NOMO-1 treated with DMSO at 0.1 percent for 48 hours (cell line): Measurements from ENCODE around the gene FAM221B.

ENCODE experiments used
- DNase-seq: peaks from one replicate; lab custom pipeline; 2025; ENCODE audit not compliant: unreplicated experiment; lab: John Stamatoyannopoulos, UW

The FAM221B gene

DNA sequence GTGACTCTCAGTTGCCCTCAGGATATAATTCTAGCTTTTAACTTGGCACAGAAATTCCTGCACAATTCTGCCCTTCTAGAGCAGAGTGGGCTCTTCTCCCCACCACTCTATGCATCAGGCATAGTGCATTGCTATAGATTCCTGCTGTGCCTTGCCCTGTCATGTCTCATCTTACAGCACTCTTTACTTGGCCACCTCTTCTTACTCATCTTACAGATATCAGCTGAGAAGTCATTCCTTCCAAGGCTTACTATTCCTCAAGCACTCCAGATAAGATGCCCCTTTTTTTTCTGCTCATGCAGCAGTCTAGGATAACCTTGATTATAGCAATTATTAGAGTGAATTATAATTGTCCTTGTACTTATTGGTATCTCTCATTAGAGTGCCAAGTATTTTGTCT is 5.6 kb downstream of the FAM221B start:
- no peak for DNase-seq

GRCh38 chr9:35820076-35820475 is 8.5 kb downstream of the FAM221B start:
- no peak for DNase-seq

DNA sequence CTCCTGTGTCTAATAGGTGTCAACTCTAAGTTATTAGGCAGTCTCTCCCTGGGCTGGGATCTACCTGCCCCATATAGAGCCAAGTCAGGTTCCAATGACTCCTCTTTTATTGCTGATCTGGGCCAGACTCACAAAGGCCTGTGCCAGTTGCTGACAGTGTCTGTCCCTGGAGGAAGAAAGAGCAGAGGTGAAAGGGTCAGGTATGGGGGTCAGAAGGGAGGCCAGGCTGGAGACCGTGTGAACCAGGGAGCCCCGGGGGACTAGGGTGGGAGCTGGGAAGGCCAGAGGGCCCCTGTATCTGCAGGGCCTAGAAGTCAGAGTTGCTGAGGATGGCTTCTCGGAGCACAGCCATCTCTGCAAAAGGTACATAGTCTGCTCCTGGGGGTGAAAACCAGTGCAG is 10.2 kb downstream of the FAM221B start:
- DNase-seq = no peak

GRCh38 chr9:35816708-35817107 is 11.8 kb downstream of the FAM221B start:
- DNase-seq = no peak

- DNase-seq = peak; percentile 100
These were observed 13.5 kb downstream of the FAM221B start, which contains the start of gene HINT2 for GRCh38 chr9:35814841-35815543. Gene HINT2 (minus strand): TSS chr9:35815042. CDS start chr9:35814979, 63 bp downstream.

DNA sequence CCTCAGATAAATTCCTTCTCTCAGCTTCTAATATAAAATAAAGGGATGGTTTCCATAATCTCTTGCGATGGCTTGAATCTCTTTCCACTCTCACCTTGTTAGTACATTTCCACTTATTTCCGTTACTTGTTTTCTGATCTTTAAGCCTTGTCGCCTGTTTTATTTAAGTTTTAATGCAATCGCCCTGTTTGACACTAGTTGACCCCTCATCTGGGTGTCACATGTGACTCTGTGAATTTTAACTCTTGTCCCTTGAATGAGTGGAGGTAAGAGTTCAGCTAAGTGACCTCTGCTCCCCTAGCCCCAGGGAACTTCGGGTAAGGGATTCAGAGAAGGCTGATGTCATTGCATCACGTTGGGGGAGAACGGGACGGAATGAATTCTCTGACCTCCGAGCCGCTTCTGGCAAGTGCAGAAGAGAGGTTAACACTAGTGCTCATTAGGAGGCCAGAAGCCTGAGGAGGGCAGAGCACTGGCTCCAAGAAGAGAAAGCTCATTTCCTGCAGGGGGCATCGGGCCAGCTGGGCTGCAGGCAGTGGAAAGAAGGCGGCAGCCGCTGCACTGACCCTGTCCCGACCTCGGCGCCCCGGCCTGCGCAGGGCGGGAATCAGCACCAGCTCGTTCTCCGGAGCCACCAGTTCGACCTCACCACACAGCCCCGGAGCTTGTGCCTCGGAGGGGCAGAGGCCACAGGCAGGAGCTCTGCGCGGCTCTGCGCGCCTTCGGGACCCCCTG is 14.3 kb downstream of the FAM221B start:
- DNase-seq = peak; percentile 80

- no peak for DNase-seq
These were observed 15.0 kb downstream of the FAM221B start for GRCh38 chr9:35813434-35814105.

- peak; percentile 100 for DNase-seq
These were observed 16.4 kb downstream of the FAM221B start, which contains the start of gene SPAG8 for GRCh38 chr9:35812025-35812602. Gene SPAG8 (minus strand): TSS chr9:35812262. CDS start chr9:35812147, 115 bp downstream.

- no peak for DNase-seq
These were observed 17.0 kb downstream of the FAM221B start for GRCh38 chr9:35811381-35812024.

GRCh38 chr9:35810122-35810521 is 18.4 kb downstream of the FAM221B start:
- DNase-seq = no peak

DNA sequence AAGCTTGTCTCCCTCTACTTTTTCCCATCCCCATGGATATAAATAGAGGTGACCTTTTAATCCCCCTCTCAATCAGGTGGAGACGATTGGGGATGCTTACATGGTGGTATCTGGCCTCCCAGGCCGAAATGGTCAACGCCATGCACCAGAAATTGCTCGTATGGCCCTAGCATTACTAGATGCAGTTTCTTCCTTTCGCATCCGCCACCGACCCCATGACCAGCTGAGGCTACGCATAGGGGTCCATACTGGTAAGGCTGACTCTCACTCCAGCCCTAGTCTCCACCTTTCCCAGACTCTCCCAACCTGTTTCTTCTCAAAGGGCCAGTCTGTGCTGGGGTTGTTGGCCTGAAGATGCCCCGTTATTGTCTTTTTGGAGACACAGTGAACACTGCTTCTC is 20.1 kb downstream of the FAM221B start:
- no peak for DNase-seq

DNA sequence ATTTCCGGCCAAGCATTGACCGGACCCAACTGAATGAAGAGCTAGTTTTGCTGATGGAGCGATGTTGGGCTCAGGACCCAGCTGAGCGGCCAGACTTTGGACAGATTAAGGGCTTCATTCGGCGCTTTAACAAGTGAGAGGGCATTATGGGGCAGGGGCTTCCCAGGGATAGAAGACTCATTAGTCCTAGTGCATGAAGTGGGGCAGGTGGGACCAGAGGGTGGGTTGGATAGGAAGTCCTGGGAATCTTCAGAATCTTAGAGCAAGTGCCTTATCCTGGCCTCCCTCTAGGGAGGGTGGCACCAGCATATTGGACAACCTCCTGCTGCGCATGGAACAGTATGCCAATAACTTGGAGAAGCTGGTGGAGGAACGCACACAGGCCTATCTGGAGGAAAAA is 22.4 kb downstream of the FAM221B start:
- DNase-seq = no peak

DNA sequence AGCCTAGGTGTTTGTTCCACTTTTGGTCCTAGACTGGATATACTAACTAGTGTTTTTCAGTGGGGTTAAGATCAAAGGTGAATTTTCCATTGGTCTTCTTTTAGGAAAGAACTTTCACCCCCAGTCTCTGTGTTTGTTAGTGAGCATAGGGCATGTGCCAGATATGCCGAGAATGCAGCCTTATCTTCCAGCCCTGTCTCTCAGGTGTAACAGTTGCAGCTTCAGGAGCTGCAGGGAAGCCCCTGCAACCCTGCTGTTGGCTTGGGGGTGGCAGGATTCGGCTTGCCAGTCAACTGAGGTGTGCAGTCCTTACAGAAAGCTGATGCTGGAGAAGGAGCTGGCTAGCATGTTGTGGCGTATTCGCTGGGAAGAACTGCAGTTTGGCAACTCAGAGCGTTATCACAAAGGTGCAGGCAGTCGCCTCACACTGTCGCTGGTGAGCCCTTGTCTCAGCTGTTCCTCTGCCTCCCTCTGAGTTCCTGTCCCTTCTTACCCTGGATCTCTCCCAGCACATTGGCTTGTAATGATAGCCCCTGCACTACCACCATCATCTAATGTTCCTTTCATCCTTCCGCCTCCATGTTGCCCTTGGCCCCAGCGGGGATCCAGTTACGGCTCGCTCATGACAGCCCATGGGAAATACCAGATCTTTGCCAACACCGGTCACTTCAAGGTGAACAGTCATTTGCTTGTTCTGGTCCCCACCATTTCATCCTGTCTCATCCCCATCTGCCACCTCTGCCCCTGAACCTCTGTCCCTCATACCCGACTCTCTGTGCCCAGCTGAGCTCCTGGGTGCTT is 27.0 kb downstream of the FAM221B start:
- no peak for DNase-seq

DNA sequence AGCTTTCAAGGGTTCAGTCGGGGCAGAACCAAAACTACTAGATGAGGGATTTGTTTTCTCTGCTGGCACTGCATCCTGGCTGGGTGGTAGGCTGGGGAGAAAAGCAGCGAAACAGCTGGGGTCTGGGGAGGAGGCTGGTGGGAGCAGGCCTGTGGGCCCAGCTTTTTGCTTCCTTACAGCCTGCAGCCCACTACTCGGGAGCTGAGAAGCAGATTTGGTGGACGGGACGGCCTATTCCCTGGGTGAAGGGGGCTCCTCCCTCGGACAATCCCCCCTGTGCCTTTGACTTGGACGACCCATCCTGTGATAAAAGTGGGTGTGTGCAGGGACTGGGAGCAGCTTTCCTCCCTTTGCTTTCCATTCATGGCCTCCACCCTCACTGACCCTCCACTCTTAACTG is 28.0 kb downstream of the FAM221B start:
- no peak for DNase-seq

- no peak for DNase-seq
These were observed 29.7 kb downstream of the FAM221B start for GRCh38 chr9:35798658-35799374.

DNA sequence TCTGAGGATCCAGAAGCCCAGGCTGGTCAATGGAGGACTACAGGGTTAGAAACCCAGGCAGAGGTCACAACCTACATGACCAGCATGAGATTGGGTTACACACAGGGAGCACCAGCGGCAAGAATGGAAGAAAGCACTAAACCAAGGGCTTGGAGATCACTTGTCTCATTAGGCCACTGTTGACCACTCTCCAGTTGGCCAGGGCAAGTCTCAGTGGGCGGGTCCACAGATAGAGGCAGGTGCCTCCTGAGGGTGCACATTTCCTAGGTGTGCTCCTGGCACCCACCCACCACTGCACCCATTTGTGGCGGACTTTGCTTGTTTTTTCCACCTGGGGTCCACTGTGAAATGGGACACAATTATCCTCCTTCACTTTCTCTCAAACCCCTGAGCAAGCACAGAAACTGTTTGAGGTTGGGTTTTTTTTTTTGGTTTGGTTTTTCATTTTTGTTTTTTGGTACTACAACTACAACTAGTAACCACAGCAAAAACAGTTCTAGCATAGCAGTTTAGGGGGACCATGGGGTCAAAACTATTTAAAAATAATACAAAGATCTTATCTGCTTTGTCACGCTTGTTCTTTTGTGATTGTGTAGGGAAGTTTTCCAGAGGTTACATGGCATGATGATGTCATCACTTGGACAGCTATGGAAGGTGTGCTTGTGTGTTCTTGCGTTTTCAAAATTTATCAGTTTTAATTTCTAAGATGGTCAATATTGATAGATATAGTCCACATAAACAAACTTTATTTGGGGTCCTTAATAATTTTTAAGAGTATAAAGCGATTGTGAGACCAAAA is 31.0 kb downstream of the FAM221B start:
- no peak for DNase-seq

- DNase-seq = no peak
These were observed 32.8 kb downstream of the FAM221B start for GRCh38 chr9:35795695-35796094.

GRCh38 chr9:35793461-35793860 is 35.1 kb downstream of the FAM221B start:
- DNase-seq = no peak

DNA sequence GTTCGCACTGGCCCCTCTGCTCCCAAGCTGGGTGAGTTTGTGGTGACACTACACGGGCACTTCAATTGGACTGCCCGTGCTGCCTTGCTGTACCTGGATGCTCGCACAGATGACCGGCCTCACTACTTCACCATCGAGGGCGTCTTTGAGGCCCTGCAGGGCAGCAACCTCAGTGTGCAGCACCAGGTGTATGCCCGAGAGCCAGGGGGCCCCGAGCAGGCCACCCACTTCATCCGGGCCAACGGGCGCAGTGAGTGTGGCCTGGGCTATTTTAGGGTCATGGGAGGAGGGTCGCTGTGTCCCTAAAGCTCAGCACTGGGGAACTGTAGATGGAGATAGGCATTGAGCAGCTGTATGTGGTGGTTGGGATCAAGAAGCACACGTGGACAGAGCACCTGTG is 35.7 kb downstream of the FAM221B start:
- no peak for DNase-seq
